Breast epithelium (tissue), 4 donors: ENCODE results near the gene INPP4A. TPM values are rescaled to one million over a fixed set of nuclear protein-coding genes. Genes with fewer than 3 reads are reported as not detected.

Experiments used
- DNase-seq, 2 donors: peaks; one replicate each; pipeline ENCODE4 v3.0.0-alpha.2; 2019; ENCODE audit warnings: low spot score in 2 of 2
- H3K27ac ChIP-seq, 2 donors: fragments of 200-600 bp; sonication (generic) in 1 of 2; one replicate each; pipeline ENCODE4 v1.5.1; 2016 to 2019; ENCODE audit warnings: mild to moderate bottlenecking in 1 of 2
- H3K27me3 ChIP-seq, 2 donors: fragments of 200-600 bp; sonication (generic) in 1 of 2; one replicate each; pipeline versions ENCODE4 v1.5.1 to v1.6.0; 2017 to 2019; ENCODE audit warnings: control low read depth in 1 of 2, mild to moderate bottlenecking in 1 of 2
- H3K36me3 ChIP-seq: fragments of 200-600 bp; one replicate; pipeline ENCODE4 v1.5.1; 2019
- H3K4me1 ChIP-seq, 2 donors: fragments of 200-600 bp; sonication (generic); one replicate each; pipeline ENCODE4 v1.5.1; 2016 to 2019; ENCODE audit warnings: control low read depth in 1 of 2
- H3K4me3 ChIP-seq, 3 donors: fragments of 200-600 bp; sonication (generic); 1 replicate in 2 of 3; 2 replicates in 1 of 3; pipeline ENCODE4 v1.5.1; 2016 to 2019; ENCODE audit warnings: mild to moderate bottlenecking in 3 of 3, moderate library complexity in 2 of 3
- H3K9me3 ChIP-seq, 2 donors: fragments of 200-600 bp; sonication (generic) in 1 of 2; one replicate each; pipeline ENCODE4 v1.5.1; 2016 to 2019; ENCODE audit warnings: control low read depth in 1 of 2
- POLR2A ChIP-seq: fragments of 450-650 bp; IDR thresholded peaks from one replicate; pipeline ENCODE4 v1.6.1; 2016; ENCODE audit warnings: antibody characterized with exemption, mild to moderate bottlenecking, moderate library complexity
- POLR2AphosphoS5 ChIP-seq, 3 donors: sonication (generic); formaldehyde crosslinking; IDR thresholded peaks; one replicate each; pipeline ENCODE4 v1.6.1; 2017; ENCODE audit warnings: antibody characterized with exemption in 3 of 3
- intact Hi-C: fragments of 100-400 bp; cut with DNase I; formaldehyde crosslinking; loops from one replicate; pipeline ENCODE4 v1.15.1; 2023; ENCODE audit warnings: low total_unique reads
- total RNA-seq, 3 donors: library from RNA; depleted of rRNA; stranded (reverse); fragments of >200 nt; gene quantifications; one replicate each; pipeline ENCODE4 v1.1.0, GENCODE V29; 2016
- TF ChIP-seq, protein P1 (sequence below), 3 donors: fragments of 450-650 bp; IDR thresholded peaks; one replicate each; pipeline ENCODE4 v1.5.1; 2016 to 2017; ENCODE audit warnings: antibody characterized with exemption in 3 of 3, mild to moderate bottlenecking in 3 of 3, moderate library complexity in 3 of 3

Gene INPP4A
- total RNA-seq, 3 donors from 2014 or later = 22.6 to 35.4 (median 25.8) TPM

DNA sequence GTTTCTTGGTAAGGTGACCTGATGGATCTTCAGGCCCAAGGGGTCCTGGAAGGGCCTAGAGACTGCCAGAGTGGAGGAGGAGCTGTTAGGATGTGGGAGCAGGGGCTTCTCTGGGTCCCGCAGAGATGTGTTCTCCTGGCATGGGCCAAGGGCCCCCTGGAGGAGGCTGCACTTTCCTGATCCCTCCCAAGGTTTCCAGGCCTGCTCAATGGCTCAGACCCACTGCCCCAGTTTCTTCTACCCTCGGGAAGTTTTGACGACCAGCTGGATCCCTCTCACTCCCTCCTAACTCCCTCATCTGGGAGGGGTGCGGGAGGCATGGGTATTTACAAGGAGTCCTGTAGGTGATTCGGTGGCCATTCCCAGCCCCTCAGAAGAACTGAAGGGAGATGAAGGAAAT lies 127.6 kb downstream of the INPP4A start:
- Histone ChIP-seq H3K36me3 (no peaks in the 10 kb centered on the region), H3K4me1 (no peaks in the 10 kb centered on the region), H3K27me3 (no peaks in the 10 kb centered on the region), H3K27ac (no peak overlapping the region), H3K4me3 (no peak overlapping the region), H3K9me3 (no peaks in the 10 kb centered on the region)
- TF ChIP-seq, protein P1, sequence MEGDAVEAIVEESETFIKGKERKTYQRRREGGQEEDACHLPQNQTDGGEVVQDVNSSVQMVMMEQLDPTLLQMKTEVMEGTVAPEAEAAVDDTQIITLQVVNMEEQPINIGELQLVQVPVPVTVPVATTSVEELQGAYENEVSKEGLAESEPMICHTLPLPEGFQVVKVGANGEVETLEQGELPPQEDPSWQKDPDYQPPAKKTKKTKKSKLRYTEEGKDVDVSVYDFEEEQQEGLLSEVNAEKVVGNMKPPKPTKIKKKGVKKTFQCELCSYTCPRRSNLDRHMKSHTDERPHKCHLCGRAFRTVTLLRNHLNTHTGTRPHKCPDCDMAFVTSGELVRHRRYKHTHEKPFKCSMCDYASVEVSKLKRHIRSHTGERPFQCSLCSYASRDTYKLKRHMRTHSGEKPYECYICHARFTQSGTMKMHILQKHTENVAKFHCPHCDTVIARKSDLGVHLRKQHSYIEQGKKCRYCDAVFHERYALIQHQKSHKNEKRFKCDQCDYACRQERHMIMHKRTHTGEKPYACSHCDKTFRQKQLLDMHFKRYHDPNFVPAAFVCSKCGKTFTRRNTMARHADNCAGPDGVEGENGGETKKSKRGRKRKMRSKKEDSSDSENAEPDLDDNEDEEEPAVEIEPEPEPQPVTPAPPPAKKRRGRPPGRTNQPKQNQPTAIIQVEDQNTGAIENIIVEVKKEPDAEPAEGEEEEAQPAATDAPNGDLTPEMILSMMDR (IDR thresholded peaks at IDR 0.05) = no peak
- TF ChIP-seq POLR2AphosphoS5 (IDR thresholded peaks at IDR 0.05) (no peak), POLR2A (no peak)
- intact Hi-C loops = no loop called here
- DNase-seq = no peak

DNA sequence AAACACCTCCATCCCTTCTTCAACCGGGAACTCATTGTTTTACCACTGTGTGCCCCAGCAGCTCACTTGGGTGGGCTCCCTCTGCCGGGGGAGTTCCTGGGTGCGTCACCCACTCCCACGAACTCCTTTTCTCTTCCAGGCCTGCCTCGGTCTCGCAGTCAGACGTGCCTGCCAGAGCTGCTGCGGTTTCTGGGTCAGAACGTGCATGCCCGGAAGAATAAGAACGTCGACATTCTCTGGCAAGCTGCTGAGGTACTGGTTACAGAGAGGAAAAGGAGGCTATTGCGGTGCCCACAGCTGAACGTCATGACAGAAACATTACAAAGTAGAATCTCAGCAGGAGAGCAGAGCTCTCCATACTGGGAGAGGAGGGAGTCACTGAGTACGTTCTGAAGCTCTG lies 128.0 kb downstream of the INPP4A start:
- Histone ChIP-seq H3K4me3 (no peak overlapping the region), H3K27me3 (no peaks in the 10 kb centered on the region), H3K36me3 (no peaks in the 10 kb centered on the region), H3K4me1 (no peaks in the 10 kb centered on the region), H3K9me3 (no peaks in the 10 kb centered on the region), H3K27ac (no peak overlapping the region)
- no peak for DNase-seq
- intact Hi-C loops = no loop called here
- TF ChIP-seq, protein P1 (IDR thresholded peaks at IDR 0.05) = no peak
- TF ChIP-seq POLR2A (no peak), POLR2AphosphoS5 (IDR thresholded peaks at IDR 0.05) (no peak)

DNA sequence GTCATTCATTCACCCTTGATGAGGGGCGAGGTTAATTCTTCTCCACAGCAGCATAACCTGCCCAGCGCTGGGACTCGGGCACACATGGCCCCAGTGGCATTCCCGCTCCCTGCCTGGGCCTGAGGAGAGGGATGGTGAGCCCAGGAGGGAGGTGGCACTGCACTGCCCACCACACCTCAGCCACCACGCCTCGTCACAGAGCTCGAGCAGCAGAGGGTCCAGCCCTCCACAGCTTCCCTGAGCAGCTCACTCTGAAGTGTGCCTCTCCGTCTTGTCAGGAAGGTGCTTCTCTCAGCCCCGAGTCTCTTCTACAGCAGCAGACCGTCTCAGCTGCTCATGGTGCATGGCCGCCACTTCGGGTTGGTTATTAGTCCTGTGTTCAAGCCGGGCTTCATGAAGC lies 128.8 kb downstream of the INPP4A start:
- Histone ChIP-seq H3K4me1 (no peaks in the 10 kb centered on the region), H3K27ac (no peak overlapping the region), H3K4me3 (no peak overlapping the region), H3K27me3 (no peaks in the 10 kb centered on the region), H3K36me3 (no peaks in the 10 kb centered on the region), H3K9me3 (no peaks in the 10 kb centered on the region)
- TF ChIP-seq POLR2A = no peak
- no peak for TF ChIP-seq POLR2AphosphoS5 (IDR thresholded peaks at IDR 0.05)
- TF ChIP-seq, protein P1 (IDR thresholded peaks at IDR 0.05) = no peak
- intact Hi-C loops = no loop called here
- DNase-seq = no peak

DNA sequence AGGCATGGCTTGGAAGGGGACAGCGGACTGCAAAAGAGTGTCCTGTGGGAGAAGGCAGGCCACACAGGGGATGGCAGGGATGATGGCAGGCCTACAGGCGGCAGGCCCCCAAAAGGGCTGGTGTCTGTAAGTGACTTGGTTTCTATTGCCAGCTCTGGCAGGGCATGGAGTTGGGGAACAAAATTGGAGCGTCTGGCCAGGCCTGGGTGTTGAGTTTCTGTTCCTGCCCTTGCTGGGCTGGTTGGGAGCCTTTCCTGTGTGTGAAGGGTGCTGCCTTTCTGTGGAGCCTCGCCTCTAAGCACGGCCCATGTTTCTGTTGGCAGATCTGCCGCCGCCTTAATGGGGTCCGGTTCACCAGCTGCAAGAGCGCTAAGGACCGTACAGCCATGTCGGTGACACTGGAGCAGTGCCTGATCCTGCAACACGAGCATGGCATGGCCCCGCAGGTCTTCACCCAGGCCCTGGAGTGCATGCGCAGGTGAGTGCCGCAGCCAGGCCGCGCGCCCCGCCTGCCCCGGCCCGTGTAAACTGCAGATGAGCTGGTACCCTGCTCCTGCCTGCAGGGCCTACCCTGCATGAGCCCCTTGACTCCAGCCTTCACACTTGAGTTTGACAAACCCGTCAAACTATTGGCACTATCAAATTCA lies 132.1 kb downstream of the INPP4A start:
- Histone ChIP-seq H3K4me3 (no peak overlapping the region), H3K9me3 (no peaks in the 10 kb centered on the region), H3K4me1 (no peaks in the 10 kb centered on the region), H3K36me3 (no peaks in the 10 kb centered on the region), H3K27me3 (no peaks in the 10 kb centered on the region), H3K27ac (no peak overlapping the region)
- TF ChIP-seq POLR2AphosphoS5 (IDR thresholded peaks at IDR 0.05) (no peak), POLR2A (no peak)
- TF ChIP-seq, protein P1 (IDR thresholded peaks at IDR 0.05) = no peak
- intact Hi-C loops = no loop called here
- no peak for DNase-seq

DNA sequence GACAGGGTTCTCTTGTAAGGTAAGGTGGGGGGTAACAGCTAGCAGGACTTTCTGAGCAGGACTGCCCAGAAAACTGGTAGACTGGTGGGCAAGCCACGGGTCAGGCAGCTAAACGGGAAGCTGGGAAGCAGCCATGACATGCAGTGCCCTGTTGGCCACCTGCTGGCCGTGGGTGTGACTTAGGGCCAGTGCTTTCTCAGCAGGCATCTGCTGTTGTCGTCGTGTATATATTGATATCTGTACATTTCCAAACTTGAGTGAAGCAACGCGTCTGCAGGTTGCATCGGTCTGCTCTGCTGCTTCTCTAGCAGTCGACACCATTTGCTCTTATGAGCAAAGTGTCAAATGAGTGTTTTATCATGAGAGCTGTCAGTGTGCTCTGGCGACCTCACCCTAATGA lies 132.7 kb downstream of the INPP4A start:
- intact Hi-C loops = no loop called here
- Histone ChIP-seq H3K4me3 (no peak overlapping the region), H3K9me3 (no peaks in the 10 kb centered on the region), H3K27me3 (no peaks in the 10 kb centered on the region), H3K27ac (no peak overlapping the region), H3K36me3 (no peaks in the 10 kb centered on the region), H3K4me1 (no peaks in the 10 kb centered on the region)
- no peak for DNase-seq
- TF ChIP-seq, protein P1 (IDR thresholded peaks at IDR 0.05) = no peak
- no peak for TF ChIP-seq POLR2AphosphoS5 (IDR thresholded peaks at IDR 0.05)
- no peak for TF ChIP-seq POLR2A
